Smooth muscle cell of the brain vasculature (primary cell): ENCODE data around the gene PCDH19.

ENCODE experiments used
- DNase-seq: peaks from one replicate; pipeline ENCODE4 v3.0.0-alpha.2; 2012; ENCODE audit warnings: low read depth, low spot score

The PCDH19 gene

GRCh38 chrX:100296183-100296753, 113.8 kb downstream of the PCDH19 start:
- no peak for DNase-seq

- DNase-seq, result no peak
Observed at GRCh38 chrX:100294965-100295364, 115.1 kb downstream of the PCDH19 start.

DNA sequence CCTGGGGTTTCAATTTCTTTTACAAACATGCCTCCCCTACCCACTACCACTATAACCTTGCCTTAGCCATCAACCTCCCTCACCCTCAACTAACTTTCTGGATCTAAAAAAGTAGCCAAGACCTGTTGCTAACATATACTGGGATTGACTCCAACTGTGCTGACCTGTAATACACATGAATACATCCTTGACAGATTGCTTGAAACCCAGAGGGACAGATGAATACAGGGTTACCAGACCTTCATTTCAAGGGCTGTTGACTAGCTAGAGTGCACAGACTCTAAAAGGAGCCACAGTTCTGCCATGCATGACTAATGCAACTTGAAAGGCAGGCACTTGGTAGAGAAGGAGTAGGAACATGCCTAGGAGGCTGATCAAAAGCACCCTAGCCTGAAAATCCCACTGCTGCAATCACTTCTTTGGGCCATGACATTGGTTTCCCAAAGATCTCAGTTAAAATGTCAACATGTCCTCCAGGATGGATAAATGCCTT, 121.0 kb downstream of the PCDH19 start:
- no peak for DNase-seq

- DNase-seq, result no peak
Observed at GRCh38 chrX:100277231-100277630, 132.8 kb downstream of the PCDH19 start.

DNA sequence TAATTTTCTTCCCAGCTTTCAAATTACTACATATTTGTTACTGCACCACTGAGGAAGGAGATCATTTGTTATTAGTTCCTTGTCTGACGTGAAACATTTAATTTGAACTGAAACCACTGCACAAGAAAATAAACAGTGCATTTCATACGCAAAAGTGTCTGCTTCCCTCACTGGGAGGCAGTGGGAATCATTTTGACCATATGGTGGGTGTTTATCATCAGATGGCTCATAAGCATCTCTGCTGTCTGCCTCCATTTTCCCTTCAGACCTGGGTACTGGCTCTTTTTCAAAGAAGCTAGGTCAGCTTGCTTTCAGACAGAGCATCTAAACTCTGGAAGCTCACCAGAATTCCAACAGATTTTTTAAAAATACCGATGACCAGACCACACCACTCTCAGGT, 135.2 kb downstream of the PCDH19 start:
- DNase-seq, result no peak

GRCh38 chrX:100265179-100265578, 144.9 kb downstream of the PCDH19 start:
- no peak for DNase-seq

GRCh38 chrX:100264200-100264599, 145.9 kb downstream of the PCDH19 start:
- DNase-seq, result no peak

- DNase-seq, result no peak
Observed at GRCh38 chrX:100263650-100264049, 146.4 kb downstream of the PCDH19 start.

DNA sequence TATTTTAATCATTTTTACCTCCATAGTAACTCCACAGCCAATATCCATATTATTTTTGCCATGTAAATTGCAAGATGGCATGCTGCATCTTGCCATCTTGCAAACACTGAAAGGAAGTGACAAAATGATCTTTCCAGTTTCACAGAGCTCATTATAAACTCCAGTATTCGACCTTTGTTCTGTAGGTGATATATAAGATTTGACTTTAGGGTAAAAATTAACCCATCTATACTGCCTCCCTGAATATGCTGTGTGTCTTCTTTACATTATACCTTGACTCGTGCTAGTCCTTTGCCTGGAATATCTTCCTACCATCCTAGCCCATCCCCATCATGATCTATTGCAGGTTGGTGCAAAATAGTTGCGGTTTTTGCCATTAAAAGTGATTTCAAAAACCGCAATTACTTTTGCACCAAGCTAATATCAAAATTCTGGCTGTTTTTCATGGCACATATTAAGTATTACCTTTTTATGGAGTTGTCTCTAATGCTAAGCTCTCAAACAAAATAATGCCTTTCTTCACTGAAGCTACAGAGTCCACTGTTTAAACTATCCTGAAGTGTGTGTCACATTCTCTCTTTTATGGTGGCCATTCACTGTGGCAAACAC, 161.1 kb downstream of the PCDH19 start:
- DNase-seq, result no peak

DNA sequence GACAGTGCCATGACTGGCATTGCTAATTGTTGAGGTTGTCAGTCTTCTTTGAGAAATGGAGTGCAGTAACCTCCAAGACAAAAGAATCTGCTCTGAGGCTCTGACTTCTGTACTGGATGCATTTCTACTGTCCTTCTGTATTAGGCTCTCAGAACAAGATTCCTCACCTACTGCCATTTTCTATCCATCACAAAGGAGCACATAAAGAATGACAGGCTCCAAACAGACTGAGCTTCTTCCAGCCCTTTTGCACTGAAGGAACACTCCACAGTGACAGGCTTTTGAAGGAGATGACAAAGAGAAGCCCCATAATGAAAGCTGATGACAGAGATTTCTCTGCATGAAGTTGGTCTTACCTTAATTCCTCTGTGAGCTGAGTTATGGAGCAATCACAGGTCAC, 162.2 kb downstream of the PCDH19 start:
- DNase-seq, result no peak

DNA sequence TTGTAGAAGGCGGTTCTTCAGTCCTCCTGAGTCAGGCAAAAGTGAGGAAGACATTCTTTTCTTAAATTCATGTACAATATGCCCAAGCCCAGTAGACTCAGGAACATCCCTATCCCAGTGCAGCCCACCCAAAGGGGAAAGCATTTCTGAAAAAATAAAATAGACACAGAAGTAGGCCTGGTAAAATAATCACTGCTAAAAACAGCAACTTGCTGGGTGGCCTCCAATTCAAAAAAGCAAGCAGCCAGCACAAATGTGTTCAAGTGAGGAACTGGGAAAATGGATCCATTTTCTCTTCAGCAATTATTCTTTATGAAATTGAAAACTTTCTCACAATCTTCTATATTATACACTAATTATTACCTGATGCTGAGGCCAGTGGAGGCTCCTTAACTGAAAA, 165.4 kb downstream of the PCDH19 start:
- DNase-seq, result no peak
